A375 (cell line): ENCODE results near the gene IQSEC3. TPM values are rescaled to one million over a fixed set of nuclear protein-coding genes. Genes with fewer than 3 reads are reported as not detected.

Experiments used
- total RNA-seq: library from RNA; depleted of rRNA; stranded (reverse); fragments of >200 nt; shearing (Covaris generic); gene quantifications from 2 replicates; pipeline ENCODE4 v1.2.3, GENCODE V29; 2014; rRNA removed

The IQSEC3 gene
- total RNA-seq = under 0.01 and 0.04 TPM in 2 replicates

GRCh38 chr12:66428-66781 lies at the start of gene IQSEC3:
IQSEC3 (plus strand) TSS chr12:66767; CDS start chr12:66883, 116 bp downstream.

GRCh38 chr12:214003-214741 lies 147.6 kb downstream of the IQSEC3 start, which contains the start of gene SLC6A12:
SLC6A12 (minus strand) TSS chr12:214157; CDS start chr12:209986, 4,171 bp downstream.

Other genes with a start within 250 kb of the IQSEC3 start
- gene SLC6A12, start 147.4 kb downstream of the IQSEC3 start, total RNA-seq = 0.04 and 0.85 TPM in 2 replicates
- 0.15 TPM in 1 of 2 replicates, not detected in the other for gene SLC6A13, start 196.1 kb downstream of the IQSEC3 start, total RNA-seq